HFFc6 (cell line): ENCODE data around the gene BANK1. TPM values are rescaled to one million over a fixed set of nuclear protein-coding genes. Genes with fewer than 3 reads are reported as not detected.

Source experiments
- DNase-seq: peaks from one replicate; pipeline ENCODE4 v3.0.0-alpha.2; 2018
- H3K27ac Mint-ChIP-seq: 2 replicates; pipeline ENCODE4 v1.8.0; 2020; ENCODE audit warnings: mild to moderate bottlenecking, mixed read lengths
- H3K27me3 Mint-ChIP-seq: 2 replicates; pipeline ENCODE4 v1.8.0; 2021; ENCODE audit warnings: mild to moderate bottlenecking, moderate library complexity, mixed read lengths; ENCODE audit not compliant: insufficient read depth
- H3K36me3 Mint-ChIP-seq: 2 replicates; pipeline ENCODE4 v1.8.0; 2021; ENCODE audit warnings: low read depth, mixed read lengths
- H3K4me1 Mint-ChIP-seq: 2 replicates; pipeline ENCODE4 v1.8.0; 2020; ENCODE audit warnings: low read depth, mixed read lengths
- H3K4me3 Mint-ChIP-seq: 2 replicates; pipeline ENCODE4 v1.8.0; 2020; ENCODE audit warnings: mild to moderate bottlenecking, moderate library complexity, mixed read lengths
- H3K9me3 Mint-ChIP-seq: 2 replicates; pipeline ENCODE4 v1.8.0; 2020; ENCODE audit warnings: mild to moderate bottlenecking, mixed read lengths
- total RNA-seq, 6 experiments: library from RNA; stranded (reverse); fragmentation: NEBNext Ultra II Directional; extraction: Animal tissue kit (Norgen Biotek cat#: 25700); gene quantifications; 2 replicates in 1 of 6; 3 replicates in 5 of 6; pipeline ENCODE4 v1.2.3, GENCODE V29; 2021
- TF ChIP-seq, protein P1 (sequence below): fragments of 200-600 bp; sonication (generic); IDR thresholded peaks from 2 replicates; pipeline ENCODE4 v1.5.0; 2021; ENCODE audit warnings: antibody characterized with exemption, mild to moderate bottlenecking

The BANK1 gene
- total RNA-seq, 6 experiments from 2014 or later, result 0.14 to 0.28 (median 0.17) TPM; not detected in 3

- peak overlapping the region; percentile 85 for H3K27ac Mint-ChIP-seq
- H3K4me3 Mint-ChIP-seq, result no peak overlapping the region; the same call in 1 of the 2 replicates
- no peaks in the 10 kb centered on the region for H3K36me3 Mint-ChIP-seq
- DNase-seq, result peak; percentile 75
- TF ChIP-seq, protein P1, sequence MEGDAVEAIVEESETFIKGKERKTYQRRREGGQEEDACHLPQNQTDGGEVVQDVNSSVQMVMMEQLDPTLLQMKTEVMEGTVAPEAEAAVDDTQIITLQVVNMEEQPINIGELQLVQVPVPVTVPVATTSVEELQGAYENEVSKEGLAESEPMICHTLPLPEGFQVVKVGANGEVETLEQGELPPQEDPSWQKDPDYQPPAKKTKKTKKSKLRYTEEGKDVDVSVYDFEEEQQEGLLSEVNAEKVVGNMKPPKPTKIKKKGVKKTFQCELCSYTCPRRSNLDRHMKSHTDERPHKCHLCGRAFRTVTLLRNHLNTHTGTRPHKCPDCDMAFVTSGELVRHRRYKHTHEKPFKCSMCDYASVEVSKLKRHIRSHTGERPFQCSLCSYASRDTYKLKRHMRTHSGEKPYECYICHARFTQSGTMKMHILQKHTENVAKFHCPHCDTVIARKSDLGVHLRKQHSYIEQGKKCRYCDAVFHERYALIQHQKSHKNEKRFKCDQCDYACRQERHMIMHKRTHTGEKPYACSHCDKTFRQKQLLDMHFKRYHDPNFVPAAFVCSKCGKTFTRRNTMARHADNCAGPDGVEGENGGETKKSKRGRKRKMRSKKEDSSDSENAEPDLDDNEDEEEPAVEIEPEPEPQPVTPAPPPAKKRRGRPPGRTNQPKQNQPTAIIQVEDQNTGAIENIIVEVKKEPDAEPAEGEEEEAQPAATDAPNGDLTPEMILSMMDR, result no peak
- peaks cover 2% of the 10 kb centered on the region for H3K27me3 Mint-ChIP-seq
- H3K4me1 Mint-ChIP-seq, result peaks cover 16% of the 10 kb centered on the region
- H3K9me3 Mint-ChIP-seq, result peaks cover 5% of the 10 kb centered on the region; the same call in 1 of the 2 replicates
Observed at GRCh38 chr4:101865501-101866062, 75.1 kb downstream of the BANK1 start.

DNA sequence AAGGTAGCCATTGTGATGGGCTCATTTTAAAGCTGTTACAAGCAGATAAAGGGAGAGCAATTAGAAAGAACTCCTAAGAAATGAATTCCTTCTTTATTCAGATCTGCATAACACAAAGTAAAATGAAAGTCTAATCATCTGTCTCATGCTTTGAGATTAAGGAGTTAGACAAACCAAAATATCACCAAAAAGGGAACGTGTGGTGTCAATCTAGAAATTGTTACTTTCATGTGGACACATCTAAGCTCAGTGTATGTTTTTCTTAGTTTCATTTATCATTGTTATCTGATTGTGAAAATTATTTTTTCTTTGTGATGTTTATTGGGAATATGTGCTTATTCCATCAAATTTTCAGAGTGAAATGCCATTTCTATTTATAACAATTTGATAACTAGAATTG lies 80.3 kb downstream of the BANK1 start:
- no peaks in the 10 kb centered on the region for H3K36me3 Mint-ChIP-seq
- TF ChIP-seq, protein P1, result no peak
- H3K4me1 Mint-ChIP-seq, result peaks cover 12% of the 10 kb centered on the region
- peaks cover 6% of the 10 kb centered on the region; the same call in 1 of the 2 replicates for H3K27me3 Mint-ChIP-seq
- H3K4me3 Mint-ChIP-seq, result no peak overlapping the region
- DNase-seq, result no peak
- no peak overlapping the region for H3K27ac Mint-ChIP-seq
- H3K9me3 Mint-ChIP-seq, result peaks cover 5% of the 10 kb centered on the region; the same call in 1 of the 2 replicates

- H3K27ac Mint-ChIP-seq, result peak overlapping the region; percentile 65
- peaks cover 8% of the 10 kb centered on the region for H3K4me1 Mint-ChIP-seq
- H3K36me3 Mint-ChIP-seq, result no peaks in the 10 kb centered on the region
- peaks cover 6% of the 10 kb centered on the region; the same call in 1 of the 2 replicates for H3K27me3 Mint-ChIP-seq
- TF ChIP-seq, protein P1, result no peak
- DNase-seq, result no peak
- H3K9me3 Mint-ChIP-seq, result no peaks in the 10 kb centered on the region
- no peak overlapping the region; the same call in 1 of the 2 replicates for H3K4me3 Mint-ChIP-seq
Observed at GRCh38 chr4:101871962-101872676, 81.6 kb downstream of the BANK1 start.

DNA sequence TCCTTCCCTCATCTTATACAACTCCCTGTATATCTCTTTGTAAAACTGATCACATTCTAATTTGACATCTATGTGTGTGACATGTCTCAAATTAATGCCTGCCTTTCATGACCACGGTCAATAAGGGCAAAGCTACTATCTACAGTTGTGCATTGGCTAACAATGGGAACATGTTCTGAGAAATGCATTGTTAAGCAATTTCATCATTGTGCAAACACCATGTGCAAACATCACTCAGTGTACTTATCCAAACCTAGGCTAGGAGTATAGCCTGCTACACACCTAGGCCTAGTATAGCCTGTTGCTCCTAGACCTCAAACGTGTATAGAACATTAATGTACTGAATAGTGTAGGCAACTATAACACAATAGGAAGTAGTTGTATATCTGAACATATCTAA lies 95.0 kb downstream of the BANK1 start:
- Mint-ChIP-seq H3K4me3 (no peak overlapping the region), H3K27ac (no peak overlapping the region), H3K36me3 (no peaks in the 10 kb centered on the region), H3K27me3 (no peaks in the 10 kb centered on the region), H3K4me1 (no peaks in the 10 kb centered on the region), H3K9me3 (peaks cover 5% of the 10 kb centered on the region; the same call in 1 of the 2 replicates)
- no peak for DNase-seq
- TF ChIP-seq, protein P1, result no peak

GRCh38 chr4:101886826-101887225 lies 96.3 kb downstream of the BANK1 start:
- Mint-ChIP-seq H3K4me1 (no peaks in the 10 kb centered on the region), H3K9me3 (peaks cover 5% of the 10 kb centered on the region; the same call in 1 of the 2 replicates), H3K27ac (no peak overlapping the region), H3K4me3 (no peak overlapping the region), H3K36me3 (no peaks in the 10 kb centered on the region), H3K27me3 (no peaks in the 10 kb centered on the region)
- TF ChIP-seq, protein P1, result no peak
- DNase-seq, result no peak
